HEK293T (cell line): Measurements from ENCODE around the gene C1orf167.

Experiments used
- CTCF ChIA-PET: fragments of 350-600 bp; formaldehyde crosslinking; extraction: SDS; loops from one replicate; lab custom pipeline; 2021; ENCODE audit warnings: antibody characterized with exemption, inconsistent platforms; lab: Yijun Ruan, JAX
- POLR2A ChIA-PET: fragments of 350-600 bp; formaldehyde crosslinking; extraction: SDS; loops from one replicate; lab custom pipeline; 2020; ENCODE audit warnings: antibody characterized with exemption, inconsistent platforms; lab: Yijun Ruan, JAX
- DNase-seq: peaks from one replicate; pipeline ENCODE4 v3.0.0; 2012; ENCODE audit warnings: mixed read lengths; ENCODE audit errors: extremely low spot score
- ARNT ChIP-seq: fragments of 450-650 bp; IDR thresholded peaks from 2 replicates; pipeline ENCODE4 v1.6.1; 2017; ENCODE audit warnings: mild to moderate bottlenecking
- BHLHE40 ChIP-seq: fragments of 450-650 bp; IDR thresholded peaks from 2 replicates; pipeline ENCODE4 v1.6.1; 2016; ENCODE audit warnings: mild to moderate bottlenecking, moderate library complexity, borderline replicate concordance
- CTBP1 ChIP-seq: fragments of 450-650 bp; IDR thresholded peaks from 2 replicates; pipeline ENCODE4 v1.6.1; 2016; ENCODE audit warnings: borderline replicate concordance
- ELF4 ChIP-seq: fragments of 450-650 bp; IDR thresholded peaks from 2 replicates; pipeline ENCODE4 v1.6.1; 2017; ENCODE audit warnings: antibody characterized with exemption
- FOXA1 ChIP-seq: fragments of 450-650 bp; IDR thresholded peaks from 2 replicates; pipeline ENCODE4 v1.6.1; 2016; ENCODE audit warnings: mild to moderate bottlenecking
- FOXK2 ChIP-seq: fragments of 450-650 bp; IDR thresholded peaks from 2 replicates; pipeline ENCODE4 v1.6.1; 2016; ENCODE audit warnings: mild to moderate bottlenecking
- FOXM1 ChIP-seq: fragments of 450-650 bp; IDR thresholded peaks from 2 replicates; pipeline ENCODE4 v1.6.1; 2017; ENCODE audit warnings: mild to moderate bottlenecking, borderline replicate concordance
- HDGF ChIP-seq: fragments of 450-650 bp; IDR thresholded peaks from 2 replicates; pipeline ENCODE4 v1.6.1; 2017; ENCODE audit warnings: antibody characterized with exemption, borderline replicate concordance
- L3MBTL2 ChIP-seq: fragments of 450-650 bp; conservative IDR thresholded peaks from 2 replicates; pipeline ENCODE4 v1.6.1; 2016; ENCODE audit warnings: mild to moderate bottlenecking
- LEF1 ChIP-seq: fragments of 450-650 bp; IDR thresholded peaks from 2 replicates; pipeline ENCODE4 v1.6.1; 2017; ENCODE audit warnings: mild to moderate bottlenecking, borderline replicate concordance
- NFRKB ChIP-seq: fragments of 450-650 bp; IDR thresholded peaks from 2 replicates; pipeline ENCODE4 v1.6.1; 2016; ENCODE audit warnings: mild to moderate bottlenecking, moderate library complexity
- SP1 ChIP-seq: fragments of 450-650 bp; IDR thresholded peaks from 2 replicates; pipeline ENCODE4 v1.6.1; 2017
- SUZ12 ChIP-seq: fragments of 450-650 bp; IDR thresholded peaks from 2 replicates; pipeline ENCODE4 v1.6.1; 2016; ENCODE audit warnings: mild to moderate bottlenecking
- TARDBP ChIP-seq: fragments of 450-650 bp; IDR thresholded peaks from 2 replicates; pipeline ENCODE4 v1.6.1; 2016
- ZNF384 ChIP-seq: fragments of 450-650 bp; IDR thresholded peaks from 2 replicates; pipeline ENCODE4 v1.6.1; 2016
- TF ChIP-seq, protein P1 (sequence below): fragments of 450-650 bp; IDR thresholded peaks from 2 replicates; pipeline ENCODE4 v1.6.1; 2016

C1orf167 gene

DNA sequence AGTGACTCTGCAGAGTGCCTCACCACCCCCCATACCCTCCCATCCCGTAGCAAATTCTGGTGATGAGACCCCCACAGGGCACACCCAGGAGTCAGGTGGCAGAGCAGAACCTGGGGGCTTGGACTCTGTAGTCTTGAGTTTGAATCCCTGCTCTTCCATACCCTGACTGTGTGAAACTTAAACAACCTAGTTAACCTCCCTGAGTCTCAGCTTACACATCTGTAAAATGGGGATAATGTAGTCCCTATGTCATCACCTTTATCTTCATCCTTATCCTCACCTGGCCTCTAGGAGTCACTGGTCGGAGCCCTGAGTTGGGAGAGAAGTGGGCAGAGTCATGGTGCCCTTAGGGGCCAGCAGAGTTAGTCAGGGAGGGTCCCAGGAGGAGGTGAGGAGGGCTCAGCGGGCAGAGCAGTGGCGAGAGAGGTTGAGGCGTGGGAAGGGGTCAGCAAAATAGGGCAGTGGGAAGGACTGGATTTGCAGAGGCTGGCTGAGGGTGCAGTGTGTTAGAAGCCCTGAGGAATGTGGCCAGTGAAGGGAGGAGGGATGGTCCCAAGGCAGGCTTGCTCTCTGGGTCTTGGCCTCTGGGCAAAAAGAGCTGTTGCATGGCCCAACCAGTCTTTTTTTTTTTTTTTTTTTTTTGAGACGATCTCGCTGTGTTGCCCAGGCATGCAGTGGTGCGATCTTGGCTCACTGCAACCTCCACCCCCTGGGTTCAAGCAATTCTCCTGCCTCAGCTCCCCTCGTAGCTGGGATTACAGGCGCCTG is 18.6 kb downstream of the C1orf167 start:
- ChIA-PET CTCF (no interaction called here), POLR2A (no interaction called here)
- no peak for DNase-seq
- TF ChIP-seq SP1 (no peak), TARDBP (no peak), LEF1 (no peak), HDGF (no peak), ZNF384 (no peak), CTBP1 (no peak)

- ChIA-PET CTCF (no interaction called here), POLR2A (no interaction called here)
- TF ChIP-seq FOXM1: no peak
- no peak for TF ChIP-seq NFRKB
- no peak for TF ChIP-seq LEF1
- TF ChIP-seq TARDBP: no peak
- no peak for TF ChIP-seq FOXK2
- TF ChIP-seq BHLHE40: no peak
- no peak for TF ChIP-seq L3MBTL2
- no peak for TF ChIP-seq ZNF384
- TF ChIP-seq ARNT: no peak
- TF ChIP-seq, protein P1, sequence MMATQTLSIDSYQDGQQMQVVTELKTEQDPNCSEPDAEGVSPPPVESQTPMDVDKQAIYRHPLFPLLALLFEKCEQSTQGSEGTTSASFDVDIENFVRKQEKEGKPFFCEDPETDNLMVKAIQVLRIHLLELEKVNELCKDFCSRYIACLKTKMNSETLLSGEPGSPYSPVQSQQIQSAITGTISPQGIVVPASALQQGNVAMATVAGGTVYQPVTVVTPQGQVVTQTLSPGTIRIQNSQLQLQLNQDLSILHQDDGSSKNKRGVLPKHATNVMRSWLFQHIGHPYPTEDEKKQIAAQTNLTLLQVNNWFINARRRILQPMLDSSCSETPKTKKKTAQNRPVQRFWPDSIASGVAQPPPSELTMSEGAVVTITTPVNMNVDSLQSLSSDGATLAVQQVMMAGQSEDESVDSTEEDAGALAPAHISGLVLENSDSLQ: no peak
- TF ChIP-seq HDGF: no peak
- no peak for TF ChIP-seq CTBP1
- TF ChIP-seq FOXA1: no peak
- no peak for TF ChIP-seq SUZ12
- no peak for TF ChIP-seq SP1
- DNase-seq: no peak
Observed at GRCh38 chr1:11781297-11781696, 19.3 kb downstream of the C1orf167 start.

DNA sequence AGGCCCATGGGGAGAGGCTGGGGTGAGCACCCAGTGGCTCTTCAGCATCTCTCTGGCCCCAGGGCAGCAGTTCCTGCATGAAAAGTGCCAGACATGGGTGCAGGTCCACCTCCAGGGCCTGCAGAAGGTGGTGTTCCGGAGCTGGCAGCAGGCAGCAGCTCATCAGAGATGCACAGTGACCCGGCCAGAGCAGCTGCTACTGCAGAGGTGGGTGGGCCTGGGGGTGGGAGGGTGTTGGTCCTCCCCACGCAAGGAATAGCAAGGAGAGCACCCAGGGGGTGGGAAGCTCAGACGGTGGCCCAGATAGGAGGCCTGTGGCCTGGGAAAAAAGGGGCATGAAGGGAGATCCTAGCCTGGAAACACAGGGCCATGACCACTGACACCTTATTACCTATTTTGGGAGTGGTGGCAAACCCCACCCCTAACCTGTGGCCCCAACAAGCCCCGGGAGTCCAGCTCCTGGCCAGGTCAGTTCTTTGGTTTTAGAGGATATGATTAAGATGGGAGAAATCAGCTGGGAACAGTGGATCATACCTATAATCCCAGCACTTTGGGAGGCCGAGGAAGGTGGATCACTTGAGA is 20.2 kb downstream of the C1orf167 start:
- no peak for TF ChIP-seq NFRKB
- no peak for TF ChIP-seq HDGF
- no peak for TF ChIP-seq LEF1
- TF ChIP-seq CTBP1: no peak
- TF ChIP-seq BHLHE40: no peak
- TF ChIP-seq FOXM1: no peak
- no peak for TF ChIP-seq L3MBTL2
- POLR2A ChIA-PET: interaction anchor here (0.5 kb wide), 1 partner anchor 1889 kb away, joined by 3 read pairs; no protein-coding TSS in a partner anchor
- CTCF ChIA-PET: no interaction called here
- no peak for DNase-seq

DNA sequence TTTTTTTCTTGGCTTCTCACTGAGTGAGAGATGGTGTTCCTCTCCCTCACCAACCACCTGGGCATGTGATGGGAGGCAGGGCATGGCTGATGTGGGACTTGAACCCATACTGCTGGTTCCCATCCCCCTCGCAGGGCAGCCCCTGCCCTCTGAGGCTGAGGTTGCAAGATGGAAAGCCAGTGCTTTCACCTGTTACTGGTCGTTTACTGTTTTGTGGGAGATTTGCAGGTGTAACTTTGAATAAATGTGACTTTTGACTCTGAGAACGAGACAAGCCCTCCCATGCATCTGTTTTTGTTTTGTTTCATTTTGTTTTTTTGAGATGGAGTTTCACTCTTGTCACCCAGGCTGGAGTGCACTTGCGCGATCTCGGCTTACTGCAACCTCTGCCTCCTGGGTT is 21.6 kb downstream of the C1orf167 start:
- POLR2A ChIA-PET: no interaction called here
- DNase-seq: no peak
- CTCF ChIA-PET: no interaction called here

GRCh38 chr1:11784256-11784992 is 22.4 kb downstream of the C1orf167 start:
- ChIA-PET CTCF (interaction anchor here (0.6 to 1.5 kb wide), 6 partner anchors 8 to 110 kb away, joined by 3 to 8 read pairs (median 4); no protein-coding TSS in a partner anchor), POLR2A (no interaction called here)
- no peak for DNase-seq
- no peak for TF ChIP-seq SP1
- TF ChIP-seq FOXK2: no peak
- no peak for TF ChIP-seq CTBP1
- no peak for TF ChIP-seq ZNF384
- no peak for TF ChIP-seq SUZ12
- TF ChIP-seq HDGF: no peak
- TF ChIP-seq BHLHE40: no peak
- TF ChIP-seq, protein P1: no peak
- TF ChIP-seq LEF1: no peak
- no peak for TF ChIP-seq NFRKB
- TF ChIP-seq ARNT: no peak
- no peak for TF ChIP-seq FOXA1
- no peak for TF ChIP-seq TARDBP
- TF ChIP-seq ELF4: no peak
- TF ChIP-seq FOXM1: no peak

More for the DNA sequence above, 21.6 kb downstream of the C1orf167 start:
- TF ChIP-seq TARDBP (no peak), L3MBTL2 (no peak), ZNF384 (no peak), CTBP1 (no peak), LEF1 (no peak), ARNT (no peak), FOXA1 (no peak), BHLHE40 (no peak), FOXK2 (no peak), SUZ12 (no peak), FOXM1 (no peak), SP1 (no peak), HDGF (no peak), ELF4 (no peak)
- TF ChIP-seq, protein P1: no peak
